GM20000 (cell line): ENCODE results near the gene ARSB.
"Not testable (repeated sequence)": the region's sequence is repeated elsewhere in the genome, so short reads cannot be mapped to it uniquely, and the experiment has no call there.

Experiments used
- DNase-seq: peaks from one replicate; pipeline ENCODE4 v3.0.0; 2012; ENCODE audit warnings: low spot score
- CTCF ChIP-seq: IDR thresholded peaks from 2 replicates; pipeline ENCODE4 v1.5.1; 2012; ENCODE audit warnings: mild to moderate bottlenecking, control low read depth; ENCODE audit errors: extremely low read depth, missing control alignments

ARSB gene

GRCh38 chr5:78734950-78735349, 250.2 kb downstream of the ARSB start:
- DNase-seq: no peak
- TF ChIP-seq CTCF: no peak

GRCh38 chr5:78734094-78734845, 250.8 kb downstream of the ARSB start:
- DNase-seq: no peak
- TF ChIP-seq CTCF: no peak

GRCh38 chr5:78732721-78733120, 252.4 kb downstream of the ARSB start:
- not testable (repeated sequence) for DNase-seq

GRCh38 chr5:78731884-78732283, 253.2 kb downstream of the ARSB start:
- no peak for DNase-seq
- TF ChIP-seq CTCF: no peak

GRCh38 chr5:78730300-78731094, 254.6 kb downstream of the ARSB start:
- DNase-seq: no peak
- no peak for TF ChIP-seq CTCF

GRCh38 chr5:78727786-78728761, 257.0 kb downstream of the ARSB start:
- DNase-seq: peak; percentile 68
- TF ChIP-seq CTCF: no peak
